ENCODE results near the gene CACNA1A. TPM values are rescaled to one million over a fixed set of nuclear protein-coding genes. Genes with fewer than 3 reads are reported as not detected.

The CACNA1A gene
- total and polyA plus RNA-seq, 2 of the 13 experiments (the other 11 are each of a cell fraction or from before 2014, with no cell fraction given): not detected

DNA sequence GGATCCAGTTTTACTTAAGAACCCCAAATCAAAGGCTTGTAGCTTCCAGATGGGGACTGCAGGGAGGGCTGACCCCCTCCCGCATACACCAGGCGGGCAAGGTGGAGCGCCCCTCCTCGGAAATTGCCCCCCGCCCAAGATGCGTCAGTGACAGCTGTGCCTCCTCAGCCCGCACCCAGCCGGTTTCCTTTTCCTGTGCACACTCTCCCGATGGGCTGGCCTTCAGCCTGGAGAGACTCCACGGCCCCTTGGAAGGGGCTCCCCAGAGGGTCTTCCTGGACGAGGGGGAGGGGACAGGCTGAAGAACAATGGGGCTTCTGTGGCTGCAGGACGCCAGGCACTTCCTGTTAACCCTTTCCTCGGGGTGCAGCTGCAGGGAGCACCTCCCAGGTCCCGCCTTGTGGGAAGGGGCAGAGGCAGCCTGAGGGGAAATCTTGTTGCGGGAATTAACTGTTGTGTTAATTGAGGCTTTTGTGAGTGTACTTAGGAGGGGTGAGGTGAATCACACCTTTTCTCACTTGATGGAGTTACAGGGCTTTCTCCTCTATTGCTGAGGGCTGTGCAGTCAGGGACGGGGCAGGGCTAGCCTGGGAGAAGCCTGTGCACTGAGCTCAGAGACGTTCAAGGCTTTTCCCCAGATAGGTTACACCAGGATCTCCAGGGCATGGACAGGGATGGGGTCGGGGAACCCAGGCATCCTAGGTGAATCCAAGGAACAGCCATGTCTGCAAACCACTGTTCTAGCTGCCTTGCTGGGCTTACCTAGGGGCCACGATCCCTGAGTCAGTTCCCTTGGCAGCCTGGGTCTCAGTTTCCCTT, 341.7 kb downstream of the CACNA1A start:
- Histone ChIP-seq H3K4me1 (ENCODE audit: insufficient read depth, low read length) (peaks cover 69% of the 10 kb centered on the region), H2AFZ (ENCODE audit: low read length) (peak overlapping the region; percentile 46), H3K9me3 (ENCODE audit: low read length) (no peaks in the 10 kb centered on the region), H3K4me2 (ENCODE audit: low read depth, low read length) (peak overlapping the region; percentile 100), H4K20me1 (ENCODE audit: insufficient read depth, low read length) (no peaks in the 10 kb centered on the region), H3K36me3 (replicated peaks in 1 of 2; ENCODE audit: control insufficient read depth in 1 of 2, insufficient read depth in 2 of 2, low read length in 2 of 2) (no peaks in the 10 kb centered on the region), H3K27me3 (ENCODE audit: control insufficient read depth in 1 of 2, insufficient read depth in 2 of 2, low read length in 2 of 2) (no peaks in the 10 kb centered on the region), H3K79me2 (ENCODE audit: insufficient read depth, low read length) (no peaks in the 10 kb centered on the region), H3K4me3 (replicated peaks in 1 of 3; ENCODE audit: insufficient read depth in 1 of 3, low read depth in 2 of 3, low read length in 3 of 3) (peak overlapping the region; percentile 63 to 81 (median 64)), H3K27ac (ENCODE audit: extremely low read length, insufficient read depth, low read length) (peak overlapping the region; percentile 99), H3K9ac (ENCODE audit: insufficient read depth, low read depth, low read length) (peak overlapping the region; percentile 97)
- 0% methylated on average over 3 of the region's 19 CpGs for WGBS (ENCODE audit: low lambda C conversion rate)
- ChIA-PET CTCF (ENCODE audit: low intra/inter-chr PET ratio, low total read pairs) (no interaction called here), POLR2A (interaction anchor here (1.0 to 10.2 kb wide), 13 partner anchors 10 to 682 kb away, joined by 3 to 108 read pairs (median 5); partner anchors contain the start of genes IER2, NACC1, STX10 and TRMT1)
- BruUV-seq (replicated peaks): no TSS peak
- peak; percentile 84 for FAIRE-seq
- peak; percentile 6 for ATAC-seq
- intact Hi-C loops (cut with micrococcal nuclease; ENCODE audit: unreplicated experiment) (no loop called here), in situ Hi-C loops (cut with HindIII; ENCODE audit: extremely low pct_ligation_motif_present, low pct_unique_long_range_greater_than_20kb) (no loop called here)
- DNase-seq (ENCODE audit: low spot score): peak; percentile 89
- TF ChIP-seq ZNF792 (CRISPR knock-in tag; IDR thresholded peaks at IDR 0.05): peak; percentile 46; the same call in 1 of the 2 replicates
- TF ChIP-seq NONO (IDR thresholded peaks at IDR 0.05): no peak
- TF ChIP-seq NONO (CRISPR knock-in tag; conservative IDR thresholded peaks at IDR 0.05): peak; percentile 90
- TF ChIP-seq KLF11 (CRISPR knock-in tag; IDR thresholded peaks at IDR 0.05): 0 out of 2 replicates have a peak, but pooled peaks have one; percentile 53
- TF ChIP-seq SATB2 (CRISPR knock-in tag; IDR thresholded peaks at IDR 0.05): no peak
- TF ChIP-seq ARNTL (CRISPR knock-in tag; IDR thresholded peaks at IDR 0.05): peak; percentile 62; the same call in 1 of the 2 replicates
- TF ChIP-seq, protein P1, sequence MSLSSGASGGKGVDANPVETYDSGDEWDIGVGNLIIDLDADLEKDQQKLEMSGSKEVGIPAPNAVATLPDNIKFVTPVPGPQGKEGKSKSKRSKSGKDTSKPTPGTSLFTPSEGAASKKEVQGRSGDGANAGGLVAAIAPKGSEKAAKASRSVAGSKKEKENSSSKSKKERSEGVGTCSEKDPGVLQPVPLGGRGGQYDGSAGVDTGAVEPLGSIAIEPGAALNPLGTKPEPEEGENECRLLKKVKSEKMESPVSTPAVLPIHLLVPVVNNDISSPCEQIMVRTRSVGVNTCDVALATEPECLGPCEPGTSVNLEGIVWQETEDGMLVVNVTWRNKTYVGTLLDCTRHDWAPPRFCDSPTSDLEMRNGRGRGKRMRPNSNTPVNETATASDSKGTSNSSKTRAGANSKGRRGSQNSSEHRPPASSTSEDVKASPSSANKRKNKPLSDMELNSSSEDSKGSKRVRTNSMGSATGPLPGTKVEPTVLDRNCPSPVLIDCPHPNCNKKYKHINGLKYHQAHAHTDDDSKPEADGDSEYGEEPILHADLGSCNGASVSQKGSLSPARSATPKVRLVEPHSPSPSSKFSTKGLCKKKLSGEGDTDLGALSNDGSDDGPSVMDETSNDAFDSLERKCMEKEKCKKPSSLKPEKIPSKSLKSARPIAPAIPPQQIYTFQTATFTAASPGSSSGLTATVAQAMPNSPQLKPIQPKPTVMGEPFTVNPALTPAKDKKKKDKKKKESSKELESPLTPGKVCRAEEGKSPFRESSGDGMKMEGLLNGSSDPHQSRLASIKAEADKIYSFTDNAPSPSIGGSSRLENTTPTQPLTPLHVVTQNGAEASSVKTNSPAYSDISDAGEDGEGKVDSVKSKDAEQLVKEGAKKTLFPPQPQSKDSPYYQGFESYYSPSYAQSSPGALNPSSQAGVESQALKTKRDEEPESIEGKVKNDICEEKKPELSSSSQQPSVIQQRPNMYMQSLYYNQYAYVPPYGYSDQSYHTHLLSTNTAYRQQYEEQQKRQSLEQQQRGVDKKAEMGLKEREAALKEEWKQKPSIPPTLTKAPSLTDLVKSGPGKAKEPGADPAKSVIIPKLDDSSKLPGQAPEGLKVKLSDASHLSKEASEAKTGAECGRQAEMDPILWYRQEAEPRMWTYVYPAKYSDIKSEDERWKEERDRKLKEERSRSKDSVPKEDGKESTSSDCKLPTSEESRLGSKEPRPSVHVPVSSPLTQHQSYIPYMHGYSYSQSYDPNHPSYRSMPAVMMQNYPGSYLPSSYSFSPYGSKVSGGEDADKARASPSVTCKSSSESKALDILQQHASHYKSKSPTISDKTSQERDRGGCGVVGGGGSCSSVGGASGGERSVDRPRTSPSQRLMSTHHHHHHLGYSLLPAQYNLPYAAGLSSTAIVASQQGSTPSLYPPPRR (CRISPR knock-in tag; IDR thresholded peaks at IDR 0.05; ENCODE audit: borderline replicate concordance): peak; percentile 25; the same call in 1 of the 2 replicates
- no peak for TF ChIP-seq ZNF230 (CRISPR knock-in tag; IDR thresholded peaks at IDR 0.05)
- no peak for TF ChIP-seq GZF1 (CRISPR knock-in tag; IDR thresholded peaks at IDR 0.05)
- TF ChIP-seq ZNF10 (CRISPR knock-in tag; IDR thresholded peaks at IDR 0.05; ENCODE audit: borderline replicate concordance, low read depth): no peak
- no peak; the same call in 1 of the 2 replicates for TF ChIP-seq IKZF5 (CRISPR knock-in tag; IDR thresholded peaks at IDR 0.05)
- TF ChIP-seq KDM4B (CRISPR knock-in tag; IDR thresholded peaks at IDR 0.05): peak; percentile 85
- no peak for TF ChIP-seq ZBTB14 (CRISPR knock-in tag; IDR thresholded peaks at IDR 0.05)
- 0 out of 2 replicates have a peak, but pooled peaks have one; percentile 17 for TF ChIP-seq ZNF256 (CRISPR knock-in tag; conservative IDR thresholded peaks at IDR 0.05)
- TF ChIP-seq ZNF7 (CRISPR knock-in tag; IDR thresholded peaks at IDR 0.05): no peak
- TF ChIP-seq ZC3H13 (CRISPR knock-in tag; IDR thresholded peaks at IDR 0.05): peak; percentile 68; the same call in 1 of the 2 replicates
- TF ChIP-seq DNMT1 (CRISPR knock-in tag; IDR thresholded peaks at IDR 0.05): no peak
- no peak for TF ChIP-seq ZNF138 (CRISPR knock-in tag; IDR thresholded peaks at IDR 0.05; ENCODE audit: low read depth)

Data from HepG2 (cell line).